DOHH2 (cell line): Measurements from ENCODE around the gene C6orf62.

Experiments
- CTCF ChIP-seq: fragments of 200-600 bp; sonication (generic); IDR thresholded peaks from one replicate; pipeline ENCODE4 v1.5.1; 2014; ENCODE audit warnings: antibody characterized with exemption, mild to moderate bottlenecking, low read depth, low read length; ENCODE audit not compliant: poor library complexity, severe bottlenecking
- EZH2phosphoT487 ChIP-seq: fragments of 200-600 bp; sonication (generic); IDR thresholded peaks from 2 replicates; pipeline ENCODE4 v1.6.1; 2017; ENCODE audit warnings: borderline replicate concordance, mild to moderate bottlenecking, antibody characterized with exemption, low read length, moderate library complexity, mixed read lengths

GRCh38 chr6:24689964-24690363, 29.0 kb downstream of the C6orf62 start:
- TF ChIP-seq CTCF (no peak), EZH2phosphoT487 (no peak)
